MM.1S (cell line): ENCODE measurements around the gene ZC3H12C.

ENCODE experiments used
- DNase-seq: peaks from one replicate; pipeline ENCODE4 v3.0.0-alpha.2; 2015
- H2AFZ ChIP-seq: fragments of 300-600 bp; sonication (generic); 2 replicates; pipeline ENCODE4 v1.6.0; 2016; ENCODE audit warnings: antibody characterized with exemption, low read length
- H3F3A ChIP-seq: fragments of 300-600 bp; sonication (generic); 2 replicates; pipeline ENCODE4 v1.6.1; 2016; ENCODE audit warnings: mild to moderate bottlenecking, antibody characterized with exemption, low read length, moderate library complexity, mixed read lengths; ENCODE audit not compliant: insufficient read depth
- H3K27ac ChIP-seq: fragments of 300-600 bp; sonication (generic); 2 replicates; pipeline ENCODE4 v1.5.1; 2016; ENCODE audit warnings: mild to moderate bottlenecking, low read length
- H3K27me3 ChIP-seq: fragments of 300-600 bp; sonication (generic); replicated peaks from 2 replicates; pipeline ENCODE4 v1.6.0; 2016; ENCODE audit warnings: low read length; ENCODE audit not compliant: insufficient read depth
- H3K36me3 ChIP-seq: fragments of 300-600 bp; sonication (generic); replicated peaks from 2 replicates; pipeline ENCODE4 v1.6.1; 2016; ENCODE audit warnings: mild to moderate bottlenecking, low read length, mixed read lengths; ENCODE audit not compliant: insufficient read depth
- H3K4me1 ChIP-seq: fragments of 300-600 bp; sonication (generic); 2 replicates; pipeline ENCODE4 v1.6.1; 2016; ENCODE audit warnings: low read length, mixed read lengths
- H3K4me2 ChIP-seq: fragments of 300-600 bp; sonication (generic); 2 replicates; pipeline ENCODE4 v1.6.0; 2016; ENCODE audit warnings: low read depth, low read length
- H3K4me3 ChIP-seq: fragments of 300-600 bp; sonication (generic); 2 replicates; pipeline ENCODE4 v1.5.1; 2016; ENCODE audit warnings: low read length, mixed read lengths
- H3K79me2 ChIP-seq: fragments of 300-600 bp; sonication (generic); 2 replicates; pipeline ENCODE4 v1.6.1; 2016; ENCODE audit warnings: mixed run types, low read length, mixed read lengths
- H3K9ac ChIP-seq: fragments of 300-600 bp; sonication (generic); 2 replicates; pipeline ENCODE4 v1.6.1; 2016; ENCODE audit warnings: low read length, mixed read lengths
- H3K9me2 ChIP-seq: fragments of 300-600 bp; sonication (generic); replicated peaks from 2 replicates; pipeline ENCODE4 v1.6.1; 2016; ENCODE audit warnings: mild to moderate bottlenecking, low read length, mixed read lengths; ENCODE audit not compliant: insufficient read depth
- H3K9me3 ChIP-seq: fragments of 300-600 bp; sonication (generic); replicated peaks from 2 replicates; pipeline ENCODE4 v1.6.1; 2016; ENCODE audit warnings: mild to moderate bottlenecking, low read length, mixed read lengths; ENCODE audit not compliant: insufficient read depth
- H4K20me1 ChIP-seq: fragments of 300-600 bp; sonication (generic); 2 replicates; pipeline ENCODE4 v1.6.1; 2016; ENCODE audit warnings: mild to moderate bottlenecking, low read length, moderate library complexity, mixed read lengths; ENCODE audit not compliant: insufficient read depth
- EZH2 ChIP-seq: fragments of 300-600 bp; sonication (generic); optimal IDR thresholded peaks from 2 replicates; pipeline ENCODE3; 2017; ENCODE audit warnings: low read depth, mild to moderate bottlenecking, antibody characterized with exemption, low read length, mixed read lengths
- EZH2phosphoT487 ChIP-seq: fragments of 300-600 bp; sonication (generic); IDR thresholded peaks from 2 replicates; pipeline ENCODE4 v1.6.1; 2018; ENCODE audit warnings: antibody characterized with exemption, low read length
- TF ChIP-seq, protein P1 (sequence below): fragments of 300-600 bp; sonication (generic); IDR thresholded peaks from 2 replicates; pipeline ENCODE4 v1.5.1; 2016; ENCODE audit warnings: antibody characterized with exemption, low read length, mixed read lengths

Gene ZC3H12C

DNA sequence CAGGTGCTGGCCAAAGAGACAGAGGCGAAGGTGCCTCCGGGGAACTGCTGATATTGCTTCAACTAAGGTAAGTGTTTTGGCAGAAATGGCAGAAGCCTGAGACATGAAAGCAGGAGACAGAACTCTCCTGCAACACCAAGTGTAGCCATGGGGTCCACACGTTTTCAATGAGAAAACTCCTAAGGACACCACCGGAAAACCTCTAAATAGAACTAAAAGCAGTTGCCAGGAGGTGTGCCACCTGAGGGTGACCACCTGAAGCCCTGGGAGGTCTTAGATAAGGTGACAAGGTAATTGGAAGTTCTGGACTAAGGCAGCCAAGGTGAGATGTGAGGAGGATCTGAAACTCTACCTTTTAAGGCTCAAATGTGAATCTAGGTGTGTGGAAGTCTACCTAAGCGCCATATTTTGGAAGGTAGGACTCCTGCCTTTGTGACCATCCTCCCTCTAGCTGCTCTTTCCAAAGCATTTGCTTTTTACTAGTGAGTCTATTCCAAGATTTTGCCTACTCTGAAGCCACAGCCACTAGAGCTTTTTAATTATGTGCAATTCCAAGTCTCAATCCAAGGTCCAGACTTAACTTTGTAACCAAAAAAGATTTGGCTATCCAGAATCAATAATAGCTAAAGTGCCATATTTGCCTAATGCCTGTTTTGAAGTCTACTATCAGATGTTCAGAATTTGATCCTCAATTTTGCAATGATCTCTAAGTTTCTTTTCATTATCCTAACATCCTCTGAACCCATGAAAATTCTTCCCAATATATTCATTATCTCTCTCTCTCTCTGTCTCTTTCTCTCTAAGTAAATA is 4.5 kb upstream of the ZC3H12C start:
- peaks cover 3% of the 10 kb centered on the region; the same call in 1 of the 2 replicates for H3K79me2 ChIP-seq
- H3K4me1 ChIP-seq = peaks cover 20% of the 10 kb centered on the region
- no peaks in the 10 kb centered on the region for H3K27me3 ChIP-seq
- H3K27ac ChIP-seq = peak overlapping the region; percentile 52; the same call in 1 of the 2 replicates
- H4K20me1 ChIP-seq = no peaks in the 10 kb centered on the region
- H3K4me3 ChIP-seq = no peak overlapping the region
- H2AFZ ChIP-seq = peak overlapping the region; percentile 28; the same call in 1 of the 2 replicates
- H3K9ac ChIP-seq = no peak overlapping the region
- H3K9me2 ChIP-seq = no peaks in the 10 kb centered on the region
- DNase-seq = peak; percentile 28
- H3K36me3 ChIP-seq = no peaks in the 10 kb centered on the region
- TF ChIP-seq, protein P1, sequence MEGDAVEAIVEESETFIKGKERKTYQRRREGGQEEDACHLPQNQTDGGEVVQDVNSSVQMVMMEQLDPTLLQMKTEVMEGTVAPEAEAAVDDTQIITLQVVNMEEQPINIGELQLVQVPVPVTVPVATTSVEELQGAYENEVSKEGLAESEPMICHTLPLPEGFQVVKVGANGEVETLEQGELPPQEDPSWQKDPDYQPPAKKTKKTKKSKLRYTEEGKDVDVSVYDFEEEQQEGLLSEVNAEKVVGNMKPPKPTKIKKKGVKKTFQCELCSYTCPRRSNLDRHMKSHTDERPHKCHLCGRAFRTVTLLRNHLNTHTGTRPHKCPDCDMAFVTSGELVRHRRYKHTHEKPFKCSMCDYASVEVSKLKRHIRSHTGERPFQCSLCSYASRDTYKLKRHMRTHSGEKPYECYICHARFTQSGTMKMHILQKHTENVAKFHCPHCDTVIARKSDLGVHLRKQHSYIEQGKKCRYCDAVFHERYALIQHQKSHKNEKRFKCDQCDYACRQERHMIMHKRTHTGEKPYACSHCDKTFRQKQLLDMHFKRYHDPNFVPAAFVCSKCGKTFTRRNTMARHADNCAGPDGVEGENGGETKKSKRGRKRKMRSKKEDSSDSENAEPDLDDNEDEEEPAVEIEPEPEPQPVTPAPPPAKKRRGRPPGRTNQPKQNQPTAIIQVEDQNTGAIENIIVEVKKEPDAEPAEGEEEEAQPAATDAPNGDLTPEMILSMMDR = no peak
- TF ChIP-seq EZH2 (no peak), EZH2phosphoT487 (no peak)
- H3F3A ChIP-seq = peaks cover 12% of the 10 kb centered on the region
- H3K4me2 ChIP-seq = peak overlapping the region; percentile 44; the same call in 1 of the 2 replicates
- no peaks in the 10 kb centered on the region for H3K9me3 ChIP-seq

DNA sequence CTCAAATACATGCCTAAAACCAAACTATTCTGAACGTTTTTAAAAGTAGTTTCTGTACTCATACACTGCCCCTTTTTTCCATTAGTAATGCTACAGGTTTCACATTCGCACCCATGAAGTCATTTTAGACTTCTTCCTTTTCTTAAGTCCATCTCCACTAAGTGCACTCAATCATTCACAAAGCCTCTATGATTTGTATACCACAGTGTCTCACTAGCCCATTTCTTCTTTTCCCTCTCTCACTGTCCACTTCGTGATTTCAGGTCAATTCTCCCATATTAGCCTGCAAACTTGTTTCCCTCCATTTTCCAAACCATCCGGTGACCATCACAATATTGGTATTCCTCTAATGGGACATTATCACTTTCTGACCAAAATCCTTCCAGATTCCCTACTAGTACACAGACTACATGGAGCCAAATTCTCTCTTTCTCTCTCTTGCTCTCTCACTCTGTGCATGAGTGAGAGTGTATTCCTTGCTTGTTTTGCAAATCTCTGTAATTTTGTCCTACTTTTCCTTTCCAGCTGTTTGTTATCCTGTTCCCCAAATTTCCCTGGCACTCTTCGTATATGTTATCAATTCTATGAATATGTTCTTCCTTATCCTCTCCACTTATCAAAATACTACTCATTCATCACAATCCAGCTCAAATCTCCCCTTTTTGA is 3.4 kb upstream of the ZC3H12C start:
- DNase-seq = no peak
- no peak overlapping the region for H3K27ac ChIP-seq
- H3K9ac ChIP-seq = no peak overlapping the region
- no peaks in the 10 kb centered on the region for H3K9me2 ChIP-seq
- no peaks in the 10 kb centered on the region for H3K36me3 ChIP-seq
- H3K9me3 ChIP-seq = no peaks in the 10 kb centered on the region
- H3F3A ChIP-seq = peaks cover 12% of the 10 kb centered on the region
- no peak overlapping the region for H3K4me2 ChIP-seq
- H3K79me2 ChIP-seq = peaks cover 13% of the 10 kb centered on the region
- TF ChIP-seq, protein P1 = no peak
- TF ChIP-seq EZH2phosphoT487 = no peak
- H4K20me1 ChIP-seq = no peaks in the 10 kb centered on the region
- no peak overlapping the region for H3K4me3 ChIP-seq
- H2AFZ ChIP-seq = no peak overlapping the region
- H3K27me3 ChIP-seq = no peaks in the 10 kb centered on the region
- peaks cover 24% of the 10 kb centered on the region for H3K4me1 ChIP-seq

DNA sequence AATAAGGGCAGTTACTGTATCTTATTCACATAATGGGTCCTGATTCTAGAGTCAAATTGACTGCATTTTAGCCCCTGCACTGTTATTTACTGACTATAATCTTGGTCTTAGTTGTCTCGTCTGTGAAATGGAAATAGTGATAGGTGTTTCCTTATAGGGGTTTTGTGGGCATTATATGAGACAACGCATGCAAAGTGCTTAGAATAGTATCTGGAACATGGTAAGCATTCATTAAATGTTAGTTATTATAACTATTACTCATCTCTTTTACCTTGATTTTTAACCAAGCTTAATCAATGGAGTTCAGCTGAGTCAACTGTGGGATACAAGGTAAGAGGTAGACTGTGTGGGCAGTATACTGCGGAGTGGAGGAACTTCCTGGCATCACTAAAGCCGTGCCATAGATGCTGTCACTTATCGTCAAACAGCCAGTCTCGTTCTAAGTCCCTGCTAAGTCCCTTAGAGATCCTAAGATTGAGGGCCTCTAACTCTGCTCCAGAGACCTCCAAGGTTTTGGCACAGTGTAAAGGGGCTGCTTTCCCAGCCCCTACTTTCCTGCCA is 2.6 kb upstream of the ZC3H12C start:
- Histone ChIP-seq H3F3A (peaks cover 12% of the 10 kb centered on the region), H3K9ac (no peak overlapping the region), H2AFZ (no peak overlapping the region), H4K20me1 (no peaks in the 10 kb centered on the region), H3K27me3 (no peaks in the 10 kb centered on the region), H3K4me2 (no peak overlapping the region), H3K4me1 (peaks cover 24% of the 10 kb centered on the region), H3K79me2 (peaks cover 21% of the 10 kb centered on the region), H3K9me3 (no peaks in the 10 kb centered on the region), H3K9me2 (no peaks in the 10 kb centered on the region), H3K36me3 (no peaks in the 10 kb centered on the region), H3K4me3 (no peak overlapping the region), H3K27ac (no peak overlapping the region)
- DNase-seq = no peak
- TF ChIP-seq EZH2 (no peak), EZH2phosphoT487 (no peak)
- TF ChIP-seq, protein P1 = no peak
